H9 (cell line): ENCODE results near the gene MCRIP2. TPM values are rescaled to one million over a fixed set of nuclear protein-coding genes. Genes with fewer than 3 reads are reported as not detected.

ENCODE experiments used
- DNase-seq: peaks from one replicate; pipeline ENCODE4 v3.0.0-alpha.2; 2017
- H2AFZ ChIP-seq: one replicate; pipeline ENCODE4 v1.6.1; 2013; ENCODE audit warnings: mild to moderate bottlenecking, low read length, control low read depth, moderate library complexity
- H2AK5ac ChIP-seq: 2 replicates; pipeline ENCODE4 v1.6.1; 2013; ENCODE audit warnings: low read length, control low read depth, mixed read lengths; ENCODE audit not compliant: insufficient read length
- H2BK120ac ChIP-seq: one replicate; pipeline ENCODE4 v1.6.1; 2013; ENCODE audit warnings: low read depth, mild to moderate bottlenecking, low read length, control low read depth, inconsistent platforms; ENCODE audit not compliant: poor library complexity, severe bottlenecking
- H2BK12ac ChIP-seq: 2 replicates; pipeline ENCODE4 v1.6.1; 2013; ENCODE audit warnings: low read length, control low read depth, mixed read lengths, low read depth; ENCODE audit not compliant: insufficient read length
- H2BK15ac ChIP-seq: 2 replicates; pipeline ENCODE4 v1.6.1; 2013; ENCODE audit warnings: low read depth, low read length, control low read depth
- H2BK20ac ChIP-seq: one replicate; pipeline ENCODE4 v1.6.1; 2013; ENCODE audit warnings: low read depth, mild to moderate bottlenecking, low read length, control low read depth, inconsistent platforms; ENCODE audit not compliant: poor library complexity, severe bottlenecking
- H2BK5ac ChIP-seq: 2 replicates; pipeline ENCODE4 v1.6.1; 2013; ENCODE audit warnings: low read length, control low read depth, mixed read lengths; ENCODE audit not compliant: insufficient read length
- H3K14ac ChIP-seq: 2 replicates; pipeline ENCODE4 v1.6.1; 2013; ENCODE audit warnings: low read length, control low read depth; ENCODE audit not compliant: insufficient read depth
- H3K18ac ChIP-seq: 2 replicates; pipeline ENCODE4 v1.6.1; 2013; ENCODE audit warnings: low read depth, mild to moderate bottlenecking, mixed read lengths, low read length, control low read depth; ENCODE audit not compliant: insufficient read length
- H3K23ac ChIP-seq: 2 replicates; pipeline ENCODE4 v1.6.1; 2013; ENCODE audit warnings: low read length, control low read depth, mixed read lengths, low read depth; ENCODE audit not compliant: insufficient read length
- H3K23me2 ChIP-seq: 2 replicates; pipeline ENCODE4 v1.6.1; 2013; ENCODE audit warnings: low read depth, mild to moderate bottlenecking, mixed read lengths, low read length, control low read depth; ENCODE audit not compliant: insufficient read length, poor library complexity, severe bottlenecking
- H3K27ac ChIP-seq: 2 replicates; pipeline ENCODE4 v1.5.1; 2013; ENCODE audit warnings: low read length, control low read depth, mixed read lengths, low read depth; ENCODE audit not compliant: insufficient read length
- H3K27me3 ChIP-seq: 2 replicates; pipeline ENCODE4 v1.6.1; 2013; ENCODE audit warnings: low read length, control low read depth, inconsistent platforms; ENCODE audit not compliant: insufficient read depth
- H3K4ac ChIP-seq: 2 replicates; pipeline ENCODE4 v1.6.1; 2013; ENCODE audit warnings: low read depth, mild to moderate bottlenecking, control low read depth, inconsistent platforms, low read length, moderate library complexity
- H3K4me1 ChIP-seq: 2 replicates; pipeline ENCODE4 v1.6.1; 2013; ENCODE audit warnings: low read length, control low read depth, inconsistent platforms; ENCODE audit not compliant: insufficient read depth
- H3K4me2 ChIP-seq: 2 replicates; pipeline ENCODE4 v1.6.1; 2013; ENCODE audit warnings: low read length, control low read depth, mixed read lengths; ENCODE audit not compliant: insufficient read length, insufficient read depth
- H3K56ac ChIP-seq: 2 replicates; pipeline ENCODE4 v1.6.1; 2013; ENCODE audit warnings: low read depth, mild to moderate bottlenecking, mixed read lengths, low read length, control low read depth; ENCODE audit not compliant: insufficient read length
- H3K79me1 ChIP-seq: 2 replicates; pipeline ENCODE4 v1.6.1; 2013; ENCODE audit warnings: low read depth, mild to moderate bottlenecking, moderate library complexity, low read length, control low read depth, inconsistent platforms; ENCODE audit not compliant: insufficient read depth, poor library complexity, severe bottlenecking
- H3K79me2 ChIP-seq: 2 replicates; pipeline ENCODE4 v1.6.1; 2013; ENCODE audit warnings: low read length, control low read depth, inconsistent platforms; ENCODE audit not compliant: insufficient read depth
- H3K9ac ChIP-seq: 2 replicates; pipeline ENCODE4 v1.6.1; 2013; ENCODE audit warnings: low read length, control low read depth, mixed read lengths; ENCODE audit not compliant: insufficient read length; ENCODE audit errors: extremely low read depth
- H3K9me3 ChIP-seq: one replicate; pipeline ENCODE4 v1.6.1; 2013; ENCODE audit warnings: low read depth, low read length, inconsistent platforms; ENCODE audit not compliant: control insufficient read depth
- H3T11ph ChIP-seq: one replicate; pipeline ENCODE4 v1.6.1; 2013; ENCODE audit warnings: mild to moderate bottlenecking, low read length, control low read depth, inconsistent platforms
- H4K20me1 ChIP-seq: one replicate; pipeline ENCODE4 v1.6.1; 2013; ENCODE audit not compliant: control insufficient read depth, insufficient read length, insufficient read depth
- H4K5ac ChIP-seq: 2 replicates; pipeline ENCODE4 v1.6.1; 2013; ENCODE audit warnings: low read depth, mild to moderate bottlenecking, mixed read lengths, low read length, control low read depth; ENCODE audit not compliant: insufficient read length
- H4K8ac ChIP-seq: replicated peaks from 2 replicates; pipeline ENCODE4 v1.6.1; 2013; ENCODE audit warnings: low read length, control low read depth, mixed read lengths, low read depth; ENCODE audit not compliant: insufficient read length
- H4K91ac ChIP-seq: 2 replicates; pipeline ENCODE4 v1.6.1; 2013; ENCODE audit warnings: low read depth, mild to moderate bottlenecking, moderate library complexity, mixed read lengths, low read length, control low read depth; ENCODE audit not compliant: insufficient read length
- H3K27ac Mint-ChIP-seq, 3 experiments: 2 replicates in 2 of 3; 3 replicates in 1 of 3; pipeline ENCODE4 v1.8.0; 2020 to 2021; ENCODE audit warnings: mixed read lengths in 3 of 3, mild to moderate bottlenecking in 1 of 3, moderate library complexity in 1 of 3
- H3K27me3 Mint-ChIP-seq: 2 replicates; pipeline ENCODE4 v1.8.0; 2021; ENCODE audit warnings: low read depth, mild to moderate bottlenecking, moderate library complexity, mixed read lengths
- H3K36me3 Mint-ChIP-seq, 3 experiments: 2 replicates in 2 of 3; 3 replicates in 1 of 3; pipeline ENCODE4 v1.8.0; 2020 to 2021; ENCODE audit warnings: low read depth in 3 of 3, mixed read lengths in 3 of 3; ENCODE audit not compliant: insufficient read depth in 1 of 3
- H3K4me1 Mint-ChIP-seq, 2 experiments: 2 replicates each; pipeline ENCODE4 v1.8.0; 2020; ENCODE audit warnings: mixed read lengths in 2 of 2
- H3K4me3 Mint-ChIP-seq, 2 experiments: 2 replicates in 1 of 2; 3 replicates in 1 of 2; pipeline ENCODE4 v1.8.0; 2020 to 2021; ENCODE audit warnings: mild to moderate bottlenecking in 2 of 2, mixed read lengths in 2 of 2, moderate library complexity in 1 of 2
- H3K9me3 Mint-ChIP-seq, 2 experiments: 2 replicates in 1 of 2; 3 replicates in 1 of 2; pipeline ENCODE4 v1.8.0; 2020; ENCODE audit warnings: mild to moderate bottlenecking in 2 of 2, mixed read lengths in 2 of 2, moderate library complexity in 1 of 2
- WGBS: extraction: QIAGEN DNeasy Blood & Tissue Kit; methylation state at CpG from one replicate; pipeline ENCODE4 v1.1.7; 2013; ENCODE audit warnings: missing lambda C conversion rate, low lambda C conversion rate, mixed read lengths; ENCODE audit not compliant: insufficient read length; ENCODE audit errors: extremely low coverage; 5-methylcytosine and 5-hydroxymethylcytosine counted together
- total RNA-seq: library from RNA; stranded (reverse); gene quantifications from 2 replicates; pipeline ENCODE4 v1.2.1, GENCODE V29; 2021
- TF ChIP-seq, protein P1 (sequence below): fragments of 200-600 bp; sonication (generic); conservative IDR thresholded peaks from 3 replicates; pipeline ENCODE4 v1.8.0; 2021; ENCODE audit warnings: antibody characterized with exemption, mild to moderate bottlenecking

Gene MCRIP2
- total RNA-seq, 1 experiment from 2014 or later = 52.5 TPM

DNA sequence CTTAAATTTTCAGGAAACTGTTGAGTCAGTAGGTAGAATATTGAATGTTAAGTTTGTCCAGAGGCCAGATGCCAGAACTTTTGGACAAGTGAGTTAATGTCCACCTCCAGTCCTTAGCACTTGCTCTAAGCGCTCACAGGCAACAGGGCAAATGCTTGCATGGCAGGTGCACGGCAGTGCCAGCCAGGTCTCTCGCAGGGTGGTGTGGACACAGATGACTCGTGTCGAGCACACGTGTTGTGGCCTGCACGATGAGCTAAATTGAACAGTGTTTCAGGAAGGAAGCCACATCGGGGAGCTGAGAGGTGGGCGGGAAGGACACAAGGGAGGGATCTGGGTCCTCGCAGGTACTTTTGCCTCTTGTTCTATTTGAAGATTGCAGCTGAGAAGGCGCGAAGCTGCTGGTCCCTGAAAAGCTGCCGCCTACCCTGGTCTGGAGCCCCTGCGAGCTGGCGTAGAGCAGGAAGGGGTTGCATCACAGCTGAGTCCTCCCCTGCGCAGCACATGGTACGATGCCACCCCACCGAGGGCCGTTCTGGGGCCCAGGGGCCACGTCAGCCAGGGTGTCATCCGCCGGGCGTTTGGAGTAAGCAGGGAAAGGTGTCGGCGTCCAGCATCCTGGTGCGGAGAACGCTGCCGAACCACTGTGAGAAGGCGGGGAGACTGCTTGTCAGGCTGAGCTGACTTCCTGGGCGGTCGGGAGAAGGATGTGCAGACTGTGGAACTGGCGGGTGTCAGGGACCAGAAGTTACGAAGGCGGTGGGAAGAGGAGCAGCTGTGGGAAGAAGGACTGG is 45.5 kb upstream of the MCRIP2 start:
- H3T11ph ChIP-seq = no peak overlapping the region
- no peaks in the 10 kb centered on the region; the same call in 1 of the 2 replicates for H3K27me3 ChIP-seq
- no peak overlapping the region for H3K4me3 Mint-ChIP-seq
- H3K79me2 ChIP-seq = no peaks in the 10 kb centered on the region; the same call in 1 of the 2 replicates
- no peak overlapping the region for H2BK120ac ChIP-seq
- no peak overlapping the region for H2AK5ac ChIP-seq
- H3K9me3 Mint-ChIP-seq = peaks cover 0 to under 1% of the 10 kb centered on the region in 2 experiments; a peak in 1 of 5 replicates
- H2AFZ ChIP-seq = no peak overlapping the region
- H3K27ac Mint-ChIP-seq = peak overlapping the region in 2 of 3 experiments; percentile 11 to 21; a peak in 5 of 7 replicates
- H3K79me1 ChIP-seq = peaks cover 3% of the 10 kb centered on the region
- WGBS = no CpG with 5 or more reads among the region's 34 CpGs
- no peak overlapping the region for H3K18ac ChIP-seq
- H3K4me1 Mint-ChIP-seq = peaks cover 3% of the 10 kb centered on the region in 2 experiments; a peak in 3 of 4 replicates
- no peak overlapping the region for H3K27ac ChIP-seq
- no peak overlapping the region; the same call in 1 of the 2 replicates for H3K14ac ChIP-seq
- no peak overlapping the region for H4K91ac ChIP-seq
- no peak overlapping the region for H2BK12ac ChIP-seq
- no peaks in the 10 kb centered on the region for H4K20me1 ChIP-seq
- no peak overlapping the region for H3K9ac ChIP-seq
- no peaks in the 10 kb centered on the region for H3K4me1 ChIP-seq
- H3K27me3 Mint-ChIP-seq = peaks cover 20% of the 10 kb centered on the region
- no peaks in the 10 kb centered on the region for H3K23me2 ChIP-seq
- no peak for DNase-seq
- no peak overlapping the region for H4K8ac ChIP-seq
- no peak overlapping the region for H2BK15ac ChIP-seq
- H2BK5ac ChIP-seq = no peak overlapping the region
- H3K23ac ChIP-seq = no peak overlapping the region
- no peak overlapping the region for H2BK20ac ChIP-seq
- H3K4me2 ChIP-seq = no peak overlapping the region
- no peaks in the 10 kb centered on the region for H3K9me3 ChIP-seq
- H3K36me3 Mint-ChIP-seq = peaks cover 9 to 28% (median 28%) of the 10 kb centered on the region in 3 experiments; a peak in 6 of 7 replicates
- no peak overlapping the region for H4K5ac ChIP-seq
- H3K56ac ChIP-seq = no peak overlapping the region
- TF ChIP-seq, protein P1, sequence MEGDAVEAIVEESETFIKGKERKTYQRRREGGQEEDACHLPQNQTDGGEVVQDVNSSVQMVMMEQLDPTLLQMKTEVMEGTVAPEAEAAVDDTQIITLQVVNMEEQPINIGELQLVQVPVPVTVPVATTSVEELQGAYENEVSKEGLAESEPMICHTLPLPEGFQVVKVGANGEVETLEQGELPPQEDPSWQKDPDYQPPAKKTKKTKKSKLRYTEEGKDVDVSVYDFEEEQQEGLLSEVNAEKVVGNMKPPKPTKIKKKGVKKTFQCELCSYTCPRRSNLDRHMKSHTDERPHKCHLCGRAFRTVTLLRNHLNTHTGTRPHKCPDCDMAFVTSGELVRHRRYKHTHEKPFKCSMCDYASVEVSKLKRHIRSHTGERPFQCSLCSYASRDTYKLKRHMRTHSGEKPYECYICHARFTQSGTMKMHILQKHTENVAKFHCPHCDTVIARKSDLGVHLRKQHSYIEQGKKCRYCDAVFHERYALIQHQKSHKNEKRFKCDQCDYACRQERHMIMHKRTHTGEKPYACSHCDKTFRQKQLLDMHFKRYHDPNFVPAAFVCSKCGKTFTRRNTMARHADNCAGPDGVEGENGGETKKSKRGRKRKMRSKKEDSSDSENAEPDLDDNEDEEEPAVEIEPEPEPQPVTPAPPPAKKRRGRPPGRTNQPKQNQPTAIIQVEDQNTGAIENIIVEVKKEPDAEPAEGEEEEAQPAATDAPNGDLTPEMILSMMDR = no peak
- no peak overlapping the region for H3K4ac ChIP-seq
